NCI-H2196 (cell line): ENCODE measurements around the gene DBT.
"Not testable (repeated sequence)": the region's sequence is repeated elsewhere in the genome, so short reads cannot be mapped to it uniquely, and the experiment has no call there.

Experiments used
- DNase-seq: peaks from one replicate; lab custom pipeline; 2025; ENCODE audit not compliant: unreplicated experiment; lab: John Stamatoyannopoulos, UW

Gene DBT

DNA sequence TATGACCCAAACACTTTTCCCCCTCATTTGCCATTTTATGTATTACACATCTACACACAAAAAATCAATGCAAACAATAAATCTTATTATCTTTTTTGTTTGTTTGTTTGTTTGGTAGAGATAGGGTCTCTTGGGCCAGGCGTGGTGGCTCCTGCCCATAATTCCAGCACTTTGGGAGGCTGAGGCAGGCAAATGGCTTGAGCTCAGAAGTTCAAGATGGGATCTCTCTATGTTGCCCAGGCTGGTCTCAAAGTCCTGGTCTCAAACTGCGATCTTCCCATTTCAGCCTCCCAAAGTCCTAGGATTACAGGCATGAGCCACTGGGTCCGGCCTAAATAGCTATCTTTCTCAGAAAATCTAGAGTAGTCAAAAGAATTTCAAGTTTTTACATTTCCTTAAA is 1.2 kb upstream of the DBT start:
- DNase-seq: no peak

DNA sequence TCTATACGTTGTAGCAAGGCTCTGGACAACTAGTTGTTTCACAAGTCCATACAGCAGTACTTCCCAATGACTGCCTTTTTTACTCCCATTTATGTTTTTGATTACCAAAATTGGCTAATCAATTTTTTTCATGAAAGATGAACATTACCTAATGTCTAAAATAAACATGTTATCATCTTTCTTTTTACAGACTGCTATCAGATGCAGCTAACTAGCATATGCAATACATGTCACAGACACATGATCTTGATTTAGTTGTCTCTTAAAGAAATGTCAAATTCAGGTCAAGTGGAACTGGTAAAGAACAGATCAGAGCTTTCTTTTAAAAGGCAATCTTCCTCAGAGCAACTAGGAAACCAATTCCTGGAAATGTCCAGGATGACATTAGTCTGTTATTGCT is 630 bp upstream of the DBT start:
- no peak for DNase-seq

GRCh38 chr1:100249155-100249536 is 488 bp downstream of the DBT start:
- no peak for DNase-seq

- no peak for DNase-seq
Measured at GRCh38 chr1:100246738-100247137, 2.9 kb downstream of the DBT start.

- no peak for DNase-seq
Measured at GRCh38 chr1:100240631-100241030, 9.0 kb downstream of the DBT start.

GRCh38 chr1:100239961-100240360 is 9.7 kb downstream of the DBT start:
- DNase-seq: no peak

DNA sequence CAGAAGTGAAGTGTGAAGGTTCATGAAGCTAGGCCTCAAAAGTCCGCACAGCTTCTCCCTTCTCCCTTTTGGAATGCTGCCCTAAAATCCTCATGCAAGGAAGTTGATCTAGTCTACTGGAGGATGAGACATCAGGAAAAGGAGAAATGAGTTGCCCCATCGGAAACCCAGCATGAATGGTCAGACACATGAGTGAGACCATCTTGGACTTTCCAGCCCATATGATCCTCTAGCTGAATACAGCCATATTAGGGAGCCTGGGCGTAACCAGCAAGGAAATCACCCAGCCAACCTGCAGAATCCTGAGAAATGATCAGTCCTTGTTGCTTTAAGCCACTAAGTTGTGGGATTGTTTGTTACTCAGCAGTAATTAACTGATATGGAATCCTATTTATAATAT is 12.5 kb downstream of the DBT start:
- DNase-seq: no peak

DNA sequence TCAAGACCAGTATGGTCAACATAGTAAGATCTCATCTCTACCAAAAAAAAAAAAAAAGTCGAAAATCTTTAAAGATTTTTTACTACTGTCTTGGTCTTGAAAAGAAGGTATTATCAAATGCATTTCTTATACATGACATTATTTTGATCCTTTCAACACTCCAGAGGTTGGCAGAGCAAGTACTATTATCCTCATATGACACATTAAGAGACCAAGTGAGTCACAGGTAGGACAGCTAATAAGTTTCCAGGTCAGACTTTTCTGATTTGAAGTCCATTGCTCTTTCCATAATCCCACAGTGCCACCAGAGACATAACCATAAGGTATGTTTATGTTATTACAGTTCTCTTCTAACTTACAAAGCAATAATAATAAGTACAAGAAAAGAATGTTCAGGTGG is 15.2 kb downstream of the DBT start:
- DNase-seq: no peak

DNA sequence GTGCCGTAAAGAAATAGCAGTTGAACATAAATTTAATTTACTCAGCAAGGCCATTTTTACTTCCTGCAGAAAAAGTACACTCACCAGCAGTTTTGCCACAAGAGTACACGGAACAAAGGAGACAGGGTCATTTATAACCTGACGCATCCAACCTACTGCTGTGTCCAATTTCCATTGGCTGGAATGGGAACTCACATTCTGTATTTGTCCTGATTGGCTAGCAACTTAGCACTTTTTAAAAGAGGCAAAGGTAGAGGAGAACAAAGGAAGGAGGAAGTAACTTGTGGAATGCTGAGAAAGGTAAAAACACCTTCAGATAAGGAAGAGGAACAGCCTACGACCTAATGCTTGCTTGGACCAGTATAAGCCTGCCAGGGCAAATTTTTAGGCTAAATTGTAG is 16.1 kb downstream of the DBT start:
- not testable (repeated sequence) for DNase-seq

GRCh38 chr1:100232156-100232555 is 17.5 kb downstream of the DBT start:
- DNase-seq: no peak

GRCh38 chr1:100231721-100232120 is 17.9 kb downstream of the DBT start:
- no peak for DNase-seq

DNA sequence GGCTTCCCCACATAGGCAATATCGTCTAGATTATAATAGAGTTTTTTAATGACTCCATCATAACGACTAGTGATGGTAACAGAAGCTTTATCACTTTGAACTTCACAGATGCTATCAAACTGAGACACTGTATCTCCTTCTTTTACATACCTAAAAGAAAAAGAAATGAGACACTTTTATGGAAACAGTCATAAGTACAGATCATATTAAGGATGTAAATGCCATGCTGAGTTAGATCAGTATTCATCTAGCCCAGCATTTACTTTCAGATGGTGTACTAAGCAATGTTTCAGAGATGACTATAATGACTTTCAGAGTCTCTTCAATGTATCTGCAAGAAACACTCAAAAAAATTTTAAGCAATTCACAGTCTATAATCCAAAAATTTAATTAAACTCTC is 18.9 kb downstream of the DBT start:
- no peak for DNase-seq

DNA sequence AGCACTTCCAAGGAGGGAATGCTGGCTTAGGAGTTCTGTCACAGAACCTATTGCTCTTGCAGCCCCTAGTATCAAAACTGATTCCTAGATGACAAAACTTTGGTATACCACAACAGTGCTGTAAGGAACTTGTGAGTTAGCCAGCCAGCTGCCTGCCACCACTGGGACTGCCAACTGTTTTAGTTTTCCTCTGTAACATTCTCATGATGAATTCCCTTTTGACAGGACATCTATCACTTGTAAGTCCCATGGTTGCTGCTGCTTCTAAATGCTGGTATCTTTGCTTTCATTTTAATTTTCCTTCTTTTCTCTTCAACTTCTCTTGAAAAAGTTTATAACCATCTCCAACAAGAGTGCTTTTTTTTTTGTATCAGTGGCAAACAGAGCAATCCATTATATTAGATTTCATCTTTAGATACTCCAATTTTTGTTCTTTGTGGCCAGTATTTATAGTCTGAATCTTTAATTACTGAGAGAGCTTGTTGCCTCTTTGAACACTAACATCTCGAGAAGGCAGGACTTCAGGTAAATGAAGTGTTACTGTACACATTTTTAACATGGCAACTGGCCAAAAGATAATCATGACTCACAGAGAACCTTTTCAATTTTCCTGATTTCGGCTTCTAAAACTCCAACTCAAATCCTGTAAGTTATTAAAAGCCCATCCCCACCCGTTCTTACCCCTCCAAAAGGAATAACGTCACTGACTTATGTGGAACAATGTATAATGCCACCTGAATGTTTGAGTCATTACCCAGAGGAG is 19.8 kb downstream of the DBT start:
- no peak for DNase-seq

GRCh38 chr1:100222428-100222827 is 27.2 kb downstream of the DBT start:
- no peak for DNase-seq

DNA sequence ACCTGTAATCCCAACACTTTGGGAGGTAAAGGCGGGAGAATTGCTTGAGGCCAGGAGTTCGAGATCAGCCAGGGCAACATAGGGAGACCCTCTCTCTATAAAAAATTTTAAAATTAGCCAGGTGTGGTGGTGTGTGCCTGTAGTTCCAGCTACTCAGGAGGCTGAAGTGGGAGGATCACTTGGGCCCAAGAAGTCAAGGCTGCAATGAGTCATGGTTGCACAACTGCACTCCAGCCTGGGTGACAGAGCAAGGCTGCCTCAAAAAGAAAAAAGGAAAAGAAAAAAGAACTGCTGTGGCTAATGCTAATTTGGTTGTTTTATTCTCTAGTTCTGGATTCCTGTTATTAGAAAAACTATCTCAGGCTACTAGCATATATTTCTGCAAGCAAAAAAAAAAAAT is 29.8 kb downstream of the DBT start:
- DNase-seq: no peak

GRCh38 chr1:100219457-100219856 is 30.2 kb downstream of the DBT start:
- DNase-seq: no peak

DNA sequence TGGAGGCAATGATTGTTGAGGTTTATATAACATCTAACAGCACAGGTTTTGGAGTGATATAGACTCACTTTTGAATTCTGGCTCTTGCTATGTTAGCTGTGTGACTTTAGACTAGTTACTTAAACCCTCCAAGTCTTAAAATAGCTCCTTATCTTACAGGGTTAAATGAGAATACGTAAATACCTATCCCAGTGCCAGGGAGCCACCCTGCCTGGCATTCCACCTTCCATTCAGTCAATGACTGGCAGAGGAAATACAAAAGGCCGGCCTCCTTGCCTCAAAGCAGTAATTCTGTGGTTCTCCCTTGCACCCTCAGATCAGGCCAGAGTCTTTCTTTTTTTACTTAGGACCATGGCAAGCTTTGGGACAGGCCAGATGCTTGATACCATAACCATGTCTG is 31.8 kb downstream of the DBT start:
- no peak for DNase-seq

GRCh38 chr1:100215101-100215500 is 34.5 kb downstream of the DBT start:
- DNase-seq: no peak

- DNase-seq: no peak
Measured at GRCh38 chr1:100213141-100213540, 36.5 kb downstream of the DBT start.

DNA sequence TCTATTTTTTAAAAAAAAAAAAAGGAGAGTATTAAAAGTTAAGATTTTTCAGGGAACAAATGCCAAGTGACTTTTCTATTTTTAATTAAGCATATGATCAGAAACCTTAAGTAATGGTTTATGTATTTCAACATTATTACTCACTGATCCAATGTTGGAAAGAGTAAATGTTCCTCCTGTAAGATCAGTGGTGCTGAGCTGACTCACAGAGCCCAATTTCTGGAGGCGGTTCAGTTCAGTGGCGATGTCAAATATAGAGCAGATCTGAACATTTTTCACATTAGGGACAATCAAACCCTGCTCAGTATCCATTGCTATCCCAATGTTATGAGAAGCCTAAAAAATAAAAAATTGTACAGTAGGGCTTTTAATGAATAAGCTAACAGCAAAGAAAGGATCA is 43.3 kb downstream of the DBT start:
- DNase-seq: no peak

- not testable (repeated sequence) for DNase-seq
Measured at GRCh38 chr1:100205593-100205992, 44.0 kb downstream of the DBT start.

DNA sequence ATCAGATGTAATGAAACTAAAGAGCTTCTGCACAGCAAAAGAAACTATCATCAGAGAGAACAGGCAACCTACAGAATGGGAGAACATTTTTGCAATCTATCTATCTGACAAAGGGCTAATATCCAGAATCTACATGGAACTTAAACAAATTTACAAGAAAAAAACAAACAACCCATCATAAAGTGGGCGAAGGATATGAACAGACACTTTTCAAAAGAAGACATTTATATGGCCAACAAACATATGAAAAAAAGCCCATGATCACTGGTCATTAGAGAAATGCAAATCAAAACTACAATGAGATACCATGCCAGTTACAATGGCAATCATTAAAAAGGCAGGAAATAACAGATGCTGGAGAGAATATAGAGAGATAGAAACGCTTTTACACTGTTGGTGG is 44.5 kb downstream of the DBT start:
- not testable (repeated sequence) for DNase-seq

DNA sequence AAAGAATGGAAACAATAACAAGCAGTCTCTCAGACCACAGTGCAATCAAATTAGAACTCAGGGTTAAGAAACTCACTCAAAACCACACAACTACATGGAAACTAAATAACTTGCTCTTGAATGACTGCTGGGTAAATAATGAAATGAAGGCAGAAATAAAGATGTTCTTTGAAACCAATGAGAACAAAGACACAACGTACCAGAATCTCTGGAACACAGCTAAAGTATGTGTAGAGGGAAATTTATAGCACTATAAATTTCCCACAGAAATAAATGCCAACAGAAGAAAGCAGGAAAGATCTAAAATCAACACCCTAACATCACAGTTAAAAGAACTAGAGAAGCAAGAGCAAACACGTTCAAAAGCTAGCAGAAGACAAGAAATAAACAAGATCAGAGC is 46.9 kb downstream of the DBT start:
- DNase-seq: not testable (repeated sequence)
